ENCODE results near the gene L3MBTL4. TPM values are rescaled to one million over a fixed set of nuclear protein-coding genes. Genes with fewer than 3 reads are reported as not detected.

Gene L3MBTL4
- total and polyA plus RNA-seq, 10 of the 15 experiments (the other 5 are each of a cell fraction or from before 2014, with no cell fraction given): 1.3 to 8.7 (median 3.8) TPM

DNA sequence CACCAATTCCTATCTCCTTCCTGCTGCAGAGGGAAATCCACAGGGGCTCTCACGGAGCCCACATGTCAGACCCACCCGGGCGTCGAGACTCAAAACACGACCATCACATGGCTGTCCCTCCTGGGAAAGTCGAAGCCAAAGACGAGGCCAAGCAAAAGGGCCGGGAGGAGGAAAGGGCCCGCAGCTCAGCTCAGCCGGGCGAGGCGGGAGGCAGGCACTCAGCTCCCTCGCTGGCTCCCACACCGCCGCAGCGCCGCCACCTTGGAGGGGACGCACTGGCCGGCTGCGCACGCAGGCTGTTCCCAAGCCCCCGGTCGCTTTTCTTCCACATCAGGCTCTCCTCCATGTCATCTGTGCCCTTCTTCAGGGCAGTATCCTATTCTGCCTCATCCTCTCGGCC, 130.4 kb downstream of the L3MBTL4 start (continued):
- no peak for TF ChIP-seq EZH2 (IDR thresholded peaks at IDR 0.05; ENCODE audit: borderline replicate concordance, control insufficient read depth, low read depth, low read length)
- no peak for TF ChIP-seq IRF3 (IDR thresholded peaks at IDR 0.05)
- no peak for TF ChIP-seq MEF2B (IDR thresholded peaks at IDR 0.05; ENCODE audit: partially characterized antibody, poor library complexity, severe bottlenecking)

- no TSS peak for BruUV-seq (replicated peaks)
- SMC1A ChIA-PET (ENCODE audit: uncharacterized antibody, unreplicated experiment): interaction anchor here (1.9 to 2.7 kb wide), 2 partner anchors 9 to 17 kb away, joined by 8 read pairs; no protein-coding TSS in a partner anchor
- DNase-seq (ENCODE audit: low read depth, low spot score) (no peak), ATAC-seq (no peak), FAIRE-seq (no peak)
- H3K27me3 ChIP-seq (replicated peaks in 1 of 2; ENCODE audit: control insufficient read depth in 2 of 2, insufficient read depth in 2 of 2, low read length in 1 of 2): no peaks in the 10 kb centered on the region
- H3K79me2 ChIP-seq (ENCODE audit: control insufficient read depth, insufficient read depth, low read length): no peaks in the 10 kb centered on the region
- H4K20me1 ChIP-seq (ENCODE audit: control insufficient read depth, insufficient read depth): no peaks in the 10 kb centered on the region
- H3K4me1 ChIP-seq (ENCODE audit: control insufficient read depth, insufficient read depth, low read length): no peaks in the 10 kb centered on the region
- no peak overlapping the region for H3K4me2 ChIP-seq (ENCODE audit: control insufficient read depth, insufficient read depth)
- CTCF ChIA-PET: interaction anchor here (1.1 kb wide), 1 partner anchor 38 kb away, joined by 3 read pairs; no protein-coding TSS in a partner anchor
- TF ChIP-seq TBL1XR1 (IDR thresholded peaks at IDR 0.05; ENCODE audit: low read depth, low read length) (no peak), POU2F2 (IDR thresholded peaks at IDR 0.05; ENCODE audit: borderline replicate concordance, low read depth, low read length) (no peak), STAT1 (conservative IDR thresholded peaks at IDR 0.05) (no peak), MXI1 (IDR thresholded peaks at IDR 0.05; ENCODE audit: low read depth, low read length) (no peak), EP300 (IDR thresholded peaks at IDR 0.05; ENCODE audit: borderline replicate concordance in 1 of 2, control insufficient read depth in 1 of 2, low read depth in 2 of 2, low read length in 2 of 2) (no peak), NBN (IDR thresholded peaks at IDR 0.05) (no peak), RB1 (IDR thresholded peaks at IDR 0.05; ENCODE audit: borderline replicate concordance) (no peak), EGR1 (IDR thresholded peaks at IDR 0.05; ENCODE audit: borderline replicate concordance in 1 of 2, low read depth in 2 of 2, low read length in 2 of 2) (no peak), TCF7 (IDR thresholded peaks at IDR 0.05; ENCODE audit: borderline replicate concordance) (no peak), RAD21 (IDR thresholded peaks at IDR 0.05; ENCODE audit: insufficient read depth, low read depth, low read length) (no peak), CHD2 (IDR thresholded peaks at IDR 0.05; ENCODE audit: borderline replicate concordance, low read depth, low read length) (no peak), SMC3 (IDR thresholded peaks at IDR 0.05; ENCODE audit: borderline replicate concordance, low read length) (no peak), STAT3 (IDR thresholded peaks at IDR 0.05; ENCODE audit: low read depth, low read length) (no peak), SUPT20H (IDR thresholded peaks at IDR 0.05; ENCODE audit: borderline replicate concordance, control insufficient read depth, low read depth, low read length) (no peak)
- TF ChIP-seq, protein P1, sequence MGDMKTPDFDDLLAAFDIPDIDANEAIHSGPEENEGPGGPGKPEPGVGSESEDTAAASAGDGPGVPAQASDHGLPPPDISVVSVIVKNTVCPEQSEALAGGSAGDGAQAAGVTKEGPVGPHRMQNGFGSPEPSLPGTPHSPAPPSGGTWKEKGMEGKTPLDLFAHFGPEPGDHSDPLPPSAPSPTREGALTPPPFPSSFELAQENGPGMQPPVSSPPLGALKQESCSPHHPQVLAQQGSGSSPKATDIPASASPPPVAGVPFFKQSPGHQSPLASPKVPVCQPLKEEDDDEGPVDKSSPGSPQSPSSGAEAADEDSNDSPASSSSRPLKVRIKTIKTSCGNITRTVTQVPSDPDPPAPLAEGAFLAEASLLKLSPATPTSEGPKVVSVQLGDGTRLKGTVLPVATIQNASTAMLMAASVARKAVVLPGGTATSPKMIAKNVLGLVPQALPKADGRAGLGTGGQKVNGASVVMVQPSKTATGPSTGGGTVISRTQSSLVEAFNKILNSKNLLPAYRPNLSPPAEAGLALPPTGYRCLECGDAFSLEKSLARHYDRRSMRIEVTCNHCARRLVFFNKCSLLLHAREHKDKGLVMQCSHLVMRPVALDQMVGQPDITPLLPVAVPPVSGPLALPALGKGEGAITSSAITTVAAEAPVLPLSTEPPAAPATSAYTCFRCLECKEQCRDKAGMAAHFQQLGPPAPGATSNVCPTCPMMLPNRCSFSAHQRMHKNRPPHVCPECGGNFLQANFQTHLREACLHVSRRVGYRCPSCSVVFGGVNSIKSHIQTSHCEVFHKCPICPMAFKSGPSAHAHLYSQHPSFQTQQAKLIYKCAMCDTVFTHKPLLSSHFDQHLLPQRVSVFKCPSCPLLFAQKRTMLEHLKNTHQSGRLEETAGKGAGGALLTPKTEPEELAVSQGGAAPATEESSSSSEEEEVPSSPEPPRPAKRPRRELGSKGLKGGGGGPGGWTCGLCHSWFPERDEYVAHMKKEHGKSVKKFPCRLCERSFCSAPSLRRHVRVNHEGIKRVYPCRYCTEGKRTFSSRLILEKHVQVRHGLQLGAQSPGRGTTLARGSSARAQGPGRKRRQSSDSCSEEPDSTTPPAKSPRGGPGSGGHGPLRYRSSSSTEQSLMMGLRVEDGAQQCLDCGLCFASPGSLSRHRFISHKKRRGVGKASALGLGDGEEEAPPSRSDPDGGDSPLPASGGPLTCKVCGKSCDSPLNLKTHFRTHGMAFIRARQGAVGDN (IDR thresholded peaks at IDR 0.05): no peak
- intact Hi-C loops (cut with micrococcal nuclease; ENCODE audit: unreplicated experiment): no loop called here
- in situ Hi-C loops (cut with MboI): no loop called here
- H3K9ac ChIP-seq (ENCODE audit: control insufficient read depth, insufficient read depth, low read length): no peak overlapping the region
- H3K27ac ChIP-seq (ENCODE audit: control insufficient read depth, insufficient read depth): no peak overlapping the region
- no peaks in the 10 kb centered on the region for H3K9me3 ChIP-seq (replicated peaks; ENCODE audit: control insufficient read depth, insufficient read depth, low read length)
- H3K4me3 ChIP-seq: no peak overlapping the region
- 36% methylated on average over 4 of the region's 4 CpGs for WGBS (ENCODE audit: insufficient coverage, insufficient replicate concordance, low lambda C conversion rate, missing lambda C conversion rate)
- H2AFZ ChIP-seq (ENCODE audit: control insufficient read depth, low read depth, low read length): no peak overlapping the region
- POLR2A ChIA-PET: no interaction called here
- H3K36me3 ChIP-seq (ENCODE audit: control insufficient read depth in 2 of 2, insufficient read depth in 2 of 2, low read length in 1 of 2): no peaks in the 10 kb centered on the region
- RAD21 ChIA-PET (ENCODE audit: unreplicated experiment): no interaction called here
These were observed 132.8 kb downstream of the L3MBTL4 start for GRCh38 chr18:6281874-6282273.
